Liver (tissue), 9 donors: ENCODE measurements around the gene SIRPA. TPM values are rescaled to one million over a fixed set of nuclear protein-coding genes. Genes with fewer than 3 reads are reported as not detected.

Source experiments
- DNase-seq: peaks from one replicate; pipeline ENCODE4 v3.0.0-alpha.2; 2017; ENCODE audit warnings: low spot score
- H3K27ac ChIP-seq, 2 donors: one replicate each; pipeline ENCODE4 v1.7.0; 2013; ENCODE audit warnings: inconsistent platforms in 2 of 2, low read length in 2 of 2, control low read depth in 1 of 2, low read depth in 1 of 2, mild to moderate bottlenecking in 1 of 2
- H3K27me3 ChIP-seq, 4 donors: one replicate each; pipeline versions ENCODE4 v1.6.1 to v1.7.0; 2013; ENCODE audit warnings: low read length in 3 of 4, inconsistent platforms in 1 of 4, mild to moderate bottlenecking in 1 of 4, moderate library complexity in 1 of 4; ENCODE audit not compliant: control insufficient read depth in 4 of 4, insufficient read depth in 4 of 4
- H3K36me3 ChIP-seq, 4 donors: one replicate each; pipeline versions ENCODE4 v1.6.1 to v1.7.0; 2013; ENCODE audit warnings: low read length in 3 of 4, mild to moderate bottlenecking in 3 of 4, low read depth in 1 of 4, moderate library complexity in 1 of 4; ENCODE audit not compliant: control insufficient read depth in 4 of 4, insufficient read depth in 3 of 4
- H3K4me1 ChIP-seq, 4 donors: one replicate each; pipeline versions ENCODE4 v1.6.1 to v1.7.0; 2013; ENCODE audit warnings: low read length in 3 of 4, mild to moderate bottlenecking in 3 of 4, moderate library complexity in 1 of 4; ENCODE audit not compliant: control insufficient read depth in 4 of 4, insufficient read depth in 4 of 4
- H3K4me3 ChIP-seq, 3 donors: one replicate each; pipeline versions ENCODE4 v1.6.1 to v1.7.0; 2013; ENCODE audit warnings: low read length in 3 of 3, control low read depth in 1 of 3, low read depth in 1 of 3, mild to moderate bottlenecking in 1 of 3
- H3K9ac ChIP-seq, 2 donors: one replicate each; pipeline ENCODE4 v1.7.0; 2013; ENCODE audit warnings: low read length in 2 of 2, mild to moderate bottlenecking in 2 of 2, moderate library complexity in 2 of 2, control low read depth in 1 of 2, low read depth in 1 of 2
- H3K9me3 ChIP-seq, 4 donors: one replicate each; pipeline versions ENCODE4 v1.6.1 to v1.7.0; 2013; ENCODE audit warnings: low read length in 3 of 4; ENCODE audit not compliant: control insufficient read depth in 4 of 4
- EGR1 ChIP-seq, 2 donors: IDR thresholded peaks; 2 replicates each; pipeline ENCODE4 v1.6.1; 2016 to 2018; ENCODE audit warnings: antibody characterized with exemption in 2 of 2, low read depth in 2 of 2
- FOXA1 ChIP-seq: IDR thresholded peaks from 2 replicates; pipeline ENCODE4 v1.6.1; 2016; ENCODE audit warnings: antibody characterized with exemption
- FOXA2 ChIP-seq: IDR thresholded peaks from 2 replicates; pipeline ENCODE4 v1.6.1; 2016; ENCODE audit warnings: antibody characterized with exemption
- HNF4A ChIP-seq, 2 donors: conservative IDR thresholded peaks; 2 replicates each; pipeline ENCODE4 v1.6.1; 2016; ENCODE audit warnings: antibody characterized with exemption in 2 of 2, mild to moderate bottlenecking in 2 of 2
- HNF4G ChIP-seq: IDR thresholded peaks from 2 replicates; pipeline ENCODE4 v1.6.1; 2016; ENCODE audit warnings: antibody characterized with exemption
- JUND ChIP-seq, 2 donors: IDR thresholded peaks; 2 replicates each; pipeline ENCODE4 v1.6.1; 2016; ENCODE audit warnings: antibody characterized with exemption in 2 of 2
- RAD21 ChIP-seq, 2 donors: IDR thresholded peaks; 2 replicates each; pipeline ENCODE4 v1.6.1; 2016; ENCODE audit warnings: antibody characterized with exemption in 2 of 2, mild to moderate bottlenecking in 2 of 2
- REST ChIP-seq: IDR thresholded peaks from 2 replicates; pipeline ENCODE4 v1.6.1; 2016; ENCODE audit warnings: antibody characterized with exemption, mild to moderate bottlenecking
- RXRA ChIP-seq, 2 donors: IDR thresholded peaks; 2 replicates each; pipeline ENCODE4 v1.6.1; 2017 to 2018; ENCODE audit warnings: antibody characterized with exemption in 2 of 2, mild to moderate bottlenecking in 1 of 2
- TAF1 ChIP-seq: conservative IDR thresholded peaks from 2 replicates; pipeline ENCODE4 v1.6.1; 2016; ENCODE audit warnings: antibody characterized with exemption, mild to moderate bottlenecking
- ZBTB33 ChIP-seq: IDR thresholded peaks from 2 replicates; pipeline ENCODE4 v1.6.1; 2016; ENCODE audit warnings: antibody characterized with exemption
- WGBS: extraction: QIAGEN DNeasy Blood & Tissue Kit; methylation state at CpG from one replicate; pipeline ENCODE4 v1.1.7; 2013; 5-methylcytosine and 5-hydroxymethylcytosine counted together
- polyA plus RNA-seq, 2 donors: library from polyadenylated mRNA; stranded (reverse) in 1 of 2; unstranded in 1 of 2; fragments of 200-250 nt in 1 of 2; fragments of >200 nt in 1 of 2; fragmentation: Nextera tagmentation in 1 of 2; extraction: Ambion mirVana in 1 of 2; gene quantifications; one replicate each; pipeline versions ENCODE4 v1.2.1 to v1.2.3, GENCODE V29; 2013 to 2015
- total RNA-seq, 2 donors: library from RNA; depleted of rRNA; stranded (reverse); fragments of >200 nt; gene quantifications; one replicate each; pipeline ENCODE4 v1.2.3, GENCODE V29; 2014
- TF ChIP-seq, protein P1 (sequence below): fragments of 150-350 bp; IDR thresholded peaks from 2 replicates; pipeline ENCODE4 v1.5.1; 2017; ENCODE audit warnings: improper control_type of control experiment, low read depth, low read length; ENCODE audit not compliant: missing input control
- TF ChIP-seq, protein P2 (sequence below): IDR thresholded peaks from 2 replicates; pipeline ENCODE4 v1.6.1; 2016; ENCODE audit warnings: antibody characterized with exemption
- TF ChIP-seq, protein P3 (sequence below): IDR thresholded peaks from 2 replicates; pipeline ENCODE4 v1.6.1; 2016; ENCODE audit warnings: antibody characterized with exemption
- donor health status: healthy.
- donor health status: healthy.
- donor health status: healthy.
- donor health status: healthy.
- donor health status: healthy.

SIRPA gene
- total and polyA plus RNA-seq, 4 donors = 5.4 to 47.5 (median 23.2) TPM

GRCh38 chr20:1905693-1906092 lies 10.5 kb downstream of the SIRPA start:
- DNase-seq = no peak
- Histone ChIP-seq H3K9ac (no peak overlapping the region), H3K4me3 (no peak overlapping the region), H3K27ac (no peak overlapping the region), H3K36me3 (peaks cover 0 to 40% (median 11%) of the 10 kb centered on the region in 4 donors), H3K4me1 (peaks cover 0 to 17% (median 9%) of the 10 kb centered on the region in 4 donors), H3K27me3 (no peaks in the 10 kb centered on the region), H3K9me3 (no peaks in the 10 kb centered on the region)
- WGBS = 93% methylated on average over 9 of the region's 9 CpGs
- TF ChIP-seq EGR1 (IDR thresholded peaks at IDR 0.05; ENCODE audit: low read depth in 2 of 2) (no peak), ZBTB33 (no peak), JUND (IDR thresholded peaks at IDR 0.05) (no peak), FOXA1 (no peak), RXRA (IDR thresholded peaks at IDR 0.05) (no peak), TAF1 (no peak), FOXA2 (no peak), HNF4A (conservative IDR thresholded peaks at IDR 0.05) (no peak), RAD21 (IDR thresholded peaks at IDR 0.05) (no peak), HNF4G (no peak), REST (no peak)
- TF ChIP-seq, protein P1, sequence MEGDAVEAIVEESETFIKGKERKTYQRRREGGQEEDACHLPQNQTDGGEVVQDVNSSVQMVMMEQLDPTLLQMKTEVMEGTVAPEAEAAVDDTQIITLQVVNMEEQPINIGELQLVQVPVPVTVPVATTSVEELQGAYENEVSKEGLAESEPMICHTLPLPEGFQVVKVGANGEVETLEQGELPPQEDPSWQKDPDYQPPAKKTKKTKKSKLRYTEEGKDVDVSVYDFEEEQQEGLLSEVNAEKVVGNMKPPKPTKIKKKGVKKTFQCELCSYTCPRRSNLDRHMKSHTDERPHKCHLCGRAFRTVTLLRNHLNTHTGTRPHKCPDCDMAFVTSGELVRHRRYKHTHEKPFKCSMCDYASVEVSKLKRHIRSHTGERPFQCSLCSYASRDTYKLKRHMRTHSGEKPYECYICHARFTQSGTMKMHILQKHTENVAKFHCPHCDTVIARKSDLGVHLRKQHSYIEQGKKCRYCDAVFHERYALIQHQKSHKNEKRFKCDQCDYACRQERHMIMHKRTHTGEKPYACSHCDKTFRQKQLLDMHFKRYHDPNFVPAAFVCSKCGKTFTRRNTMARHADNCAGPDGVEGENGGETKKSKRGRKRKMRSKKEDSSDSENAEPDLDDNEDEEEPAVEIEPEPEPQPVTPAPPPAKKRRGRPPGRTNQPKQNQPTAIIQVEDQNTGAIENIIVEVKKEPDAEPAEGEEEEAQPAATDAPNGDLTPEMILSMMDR = no peak
- TF ChIP-seq, protein P2, sequence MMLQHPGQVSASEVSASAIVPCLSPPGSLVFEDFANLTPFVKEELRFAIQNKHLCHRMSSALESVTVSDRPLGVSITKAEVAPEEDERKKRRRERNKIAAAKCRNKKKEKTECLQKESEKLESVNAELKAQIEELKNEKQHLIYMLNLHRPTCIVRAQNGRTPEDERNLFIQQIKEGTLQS = no peak

DNA sequence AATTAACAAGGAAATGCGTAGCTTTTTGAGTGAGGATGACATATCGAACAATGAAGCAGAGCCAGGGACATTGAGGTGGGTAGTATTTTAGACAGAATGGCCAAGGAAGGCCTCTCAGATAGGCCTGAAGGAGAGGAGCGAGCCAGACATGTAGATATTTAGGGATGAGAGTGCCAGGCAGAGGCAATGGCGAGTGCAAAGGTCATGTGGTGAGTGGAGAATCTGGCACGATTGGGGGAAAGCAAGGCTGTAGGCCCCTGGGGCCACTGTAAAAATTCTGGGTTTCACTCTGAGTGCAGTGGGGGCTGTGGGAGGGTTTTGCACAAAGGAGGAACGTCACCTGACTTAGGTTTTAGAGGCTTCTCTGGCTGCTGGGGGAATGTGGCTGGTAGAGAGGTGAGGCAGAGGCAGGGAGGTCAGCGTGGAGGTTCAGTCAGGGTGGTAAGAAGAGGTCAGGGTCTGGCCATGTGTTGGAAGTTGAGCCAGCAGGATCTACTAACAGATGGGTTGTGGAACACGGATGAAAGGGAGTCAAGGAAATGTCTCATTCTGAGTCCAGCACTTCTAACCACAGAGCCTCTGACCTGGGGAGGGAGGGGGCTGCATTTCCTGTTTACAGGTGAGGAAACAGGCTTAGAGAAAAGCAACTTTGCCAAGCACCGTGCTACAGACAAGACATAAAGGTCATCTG lies 11.3 kb downstream of the SIRPA start:
- no peak overlapping the region for H3K27ac ChIP-seq
- peaks cover 0 to 17% (median 9%) of the 10 kb centered on the region in 4 donors for H3K4me1 ChIP-seq
- 64% methylated on average over 9 of the region's 9 CpGs for WGBS

More for the DNA sequence above, 11.3 kb downstream of the SIRPA start:
- Histone ChIP-seq H3K4me3 (no peak overlapping the region), H3K9ac (no peak overlapping the region), H3K27me3 (no peaks in the 10 kb centered on the region), H3K9me3 (no peaks in the 10 kb centered on the region), H3K36me3 (peaks cover 0 to 42% (median 12%) of the 10 kb centered on the region in 4 donors)
- no peak for DNase-seq
- TF ChIP-seq, protein P3, sequence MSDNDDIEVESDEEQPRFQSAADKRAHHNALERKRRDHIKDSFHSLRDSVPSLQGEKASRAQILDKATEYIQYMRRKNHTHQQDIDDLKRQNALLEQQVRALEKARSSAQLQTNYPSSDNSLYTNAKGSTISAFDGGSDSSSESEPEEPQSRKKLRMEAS = no peak
- TF ChIP-seq HNF4A (conservative IDR thresholded peaks at IDR 0.05) (peak in 1 of 2 donors; percentile 23), FOXA1 (no peak)
